Muscle of back (tissue), 10 donors: Measurements from ENCODE around the gene MAGEA11. TPM values are rescaled to one million over a fixed set of nuclear protein-coding genes. Genes with fewer than 3 reads are reported as not detected.

ENCODE experiments used
- polyA plus RNA-seq, 10 donors: library from polyadenylated mRNA; unstranded; fragments of 120-200 nt; gene quantifications; one replicate each; pipeline ENCODE4 v1.2.1, GENCODE V29; 2013; ENCODE audit not compliant: insufficient read length in 10 of 10

The MAGEA11 gene
- polyA plus RNA-seq, 10 donors = not detected

Other genes starting within 250 kb of the MAGEA11 start
- 10 to 100 TPM; 18.7 to 33.3 (median 27.2) TPM for gene IDS, start 206.8 kb upstream of the MAGEA11 start, polyA plus RNA-seq
- 10 to 100 TPM; 18.8 to 24.4 (median 21.5) TPM for gene EOLA1, start 171.0 kb upstream of the MAGEA11 start, polyA plus RNA-seq
- gene HSFX3, start 162.1 kb upstream of the MAGEA11 start, polyA plus RNA-seq = 1 to 10 TPM in 3 of 10 donors, under 1 TPM in 5, not detected in 2; 0.49 to 2.8 (median 0.79) TPM
- not detected for gene MAGEA9B, start 124.6 kb upstream of the MAGEA11 start, polyA plus RNA-seq
- 1 to 10 TPM in 3 of 10 donors, under 1 TPM in 2, not detected in 5; 0.31 to 1.6 (median 1.0) TPM for gene HSFX2, start 116.7 kb upstream of the MAGEA11 start, polyA plus RNA-seq
- gene TMEM185A, start 80.3 kb upstream of the MAGEA11 start, polyA plus RNA-seq = 10 to 100 TPM; 26.9 to 39.5 (median 30.2) TPM
- 1 to 10 TPM in 9 of 10 donors, under 1 TPM in 1; 0.98 to 3.1 (median 1.8) TPM for gene HSFX1, start 62.0 kb downstream of the MAGEA11 start, polyA plus RNA-seq
- gene MAGEA9, start 69.9 kb downstream of the MAGEA11 start, polyA plus RNA-seq = not detected
- gene MAGEA8, start 169.1 kb downstream of the MAGEA11 start, polyA plus RNA-seq = under 1 TPM in 7 of 10 donors, not detected in 3; 0.12 to 0.41 (median 0.24) TPM
- gene HSFX4, start 217.5 kb downstream of the MAGEA11 start, polyA plus RNA-seq = 1 to 10 TPM in 9 of 10 donors, not detected in 1; 1.0 to 2.7 (median 1.6) TPM
- gene EOLA2, start 226.4 kb downstream of the MAGEA11 start, polyA plus RNA-seq = 10 to 100 TPM; 19.3 to 27.0 (median 21.1) TPM